SHP77 treated with DMSO at 0.1 percent for 48 hours (cell line): ENCODE data around the gene SLC25A18.
"Not testable (repeated sequence)": the region's sequence is repeated elsewhere in the genome, so short reads cannot be mapped to it uniquely, and the experiment has no call there.

Source experiments
- DNase-seq: peaks from one replicate; lab custom pipeline; 2025; lab: John Stamatoyannopoulos, UW

SLC25A18 gene, protein sequence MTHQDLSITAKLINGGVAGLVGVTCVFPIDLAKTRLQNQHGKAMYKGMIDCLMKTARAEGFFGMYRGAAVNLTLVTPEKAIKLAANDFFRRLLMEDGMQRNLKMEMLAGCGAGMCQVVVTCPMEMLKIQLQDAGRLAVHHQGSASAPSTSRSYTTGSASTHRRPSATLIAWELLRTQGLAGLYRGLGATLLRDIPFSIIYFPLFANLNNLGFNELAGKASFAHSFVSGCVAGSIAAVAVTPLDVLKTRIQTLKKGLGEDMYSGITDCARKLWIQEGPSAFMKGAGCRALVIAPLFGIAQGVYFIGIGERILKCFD

DNA sequence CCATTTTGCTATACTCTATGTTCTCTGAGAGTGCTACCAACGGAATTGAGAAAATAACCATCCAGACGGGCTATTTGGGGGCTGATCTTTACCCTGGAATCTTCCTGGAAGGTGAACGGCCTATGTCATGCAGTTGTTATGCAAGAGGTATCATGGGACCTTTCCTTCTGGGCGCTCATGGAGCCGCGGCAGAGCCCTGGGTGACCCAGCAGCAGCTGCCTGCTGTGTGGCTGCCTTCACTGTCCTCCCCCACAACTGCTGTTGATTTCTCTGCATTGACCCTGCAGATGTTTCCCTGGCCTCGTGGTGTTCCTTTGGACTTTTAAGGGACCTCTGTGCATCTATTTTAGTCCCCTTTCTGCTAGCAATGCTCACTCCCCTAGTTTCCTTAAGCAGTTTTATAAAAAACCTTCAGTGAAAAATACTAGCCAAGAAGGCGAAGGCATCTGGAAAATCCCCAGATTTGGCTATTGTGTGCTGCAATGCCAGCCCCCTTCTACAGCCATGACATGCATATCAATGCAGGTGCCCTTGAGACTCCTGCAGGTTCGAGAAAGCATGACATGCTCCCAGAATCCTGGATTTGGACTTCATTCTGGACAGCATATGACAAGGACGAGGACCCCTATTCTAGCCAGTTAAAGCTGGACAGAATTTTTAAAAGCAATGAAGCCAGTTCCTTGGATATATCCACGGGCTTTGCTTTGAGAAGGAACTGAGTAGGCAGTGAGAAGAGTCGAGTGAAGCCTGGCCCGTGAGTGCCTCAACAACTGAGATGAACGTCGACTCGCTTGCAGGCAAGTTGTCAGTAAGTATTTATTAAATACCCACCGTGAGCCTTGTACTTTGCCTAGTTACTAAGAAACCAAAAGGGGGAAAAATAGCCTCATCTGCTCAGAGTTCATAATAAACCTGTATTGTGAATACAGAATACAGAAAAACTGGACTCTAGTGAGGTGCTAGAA lies at the start of gene SLC25A18:
Gene SLC25A18, plus strand, starts transcription at position 593 of the 965 bp plus-strand sequence. CDS start 16,447 bp downstream, outside the sequence.
- no peak for DNase-seq

DNA sequence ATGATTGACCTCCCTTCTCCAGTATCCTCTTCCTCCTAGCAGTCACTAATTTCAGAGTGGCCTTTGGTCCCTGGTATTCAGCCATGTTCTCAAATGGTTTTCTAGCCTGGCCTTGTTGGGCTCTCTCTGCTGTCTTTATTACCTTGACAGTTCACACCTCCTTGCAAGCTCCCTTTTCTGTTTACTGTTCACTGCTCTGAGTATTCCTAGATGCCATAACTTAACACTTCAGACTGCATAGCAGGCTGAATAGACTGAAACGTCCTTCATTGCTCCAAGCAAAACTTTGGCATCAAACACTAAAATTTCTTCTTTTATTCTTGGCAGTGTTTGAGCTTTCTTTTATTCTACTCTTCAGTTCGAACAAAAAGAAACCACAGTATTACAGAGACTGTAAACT lies 49.7 kb upstream of the SLC25A18 start:
- DNase-seq: no peak

DNA sequence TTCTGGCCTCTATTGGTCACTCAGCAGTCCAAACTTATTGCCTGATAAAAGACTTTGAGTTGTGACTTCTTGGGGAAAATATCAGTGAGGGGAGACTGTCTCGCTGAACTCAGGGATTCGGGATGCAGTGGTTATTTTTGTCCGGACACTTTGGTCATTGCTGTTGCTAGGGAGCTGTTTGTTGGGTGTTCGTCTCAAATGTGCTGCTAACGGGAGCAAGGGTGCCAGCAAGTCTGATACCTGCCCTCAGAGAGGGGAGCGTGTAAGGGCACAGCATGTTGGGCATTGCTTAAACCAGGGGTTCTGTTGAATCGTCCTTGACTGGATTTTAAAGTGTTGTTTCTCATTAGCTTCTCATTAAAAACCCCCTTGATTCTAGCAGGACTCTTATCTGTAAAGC lies 49.2 kb upstream of the SLC25A18 start:
- DNase-seq: no peak

DNA sequence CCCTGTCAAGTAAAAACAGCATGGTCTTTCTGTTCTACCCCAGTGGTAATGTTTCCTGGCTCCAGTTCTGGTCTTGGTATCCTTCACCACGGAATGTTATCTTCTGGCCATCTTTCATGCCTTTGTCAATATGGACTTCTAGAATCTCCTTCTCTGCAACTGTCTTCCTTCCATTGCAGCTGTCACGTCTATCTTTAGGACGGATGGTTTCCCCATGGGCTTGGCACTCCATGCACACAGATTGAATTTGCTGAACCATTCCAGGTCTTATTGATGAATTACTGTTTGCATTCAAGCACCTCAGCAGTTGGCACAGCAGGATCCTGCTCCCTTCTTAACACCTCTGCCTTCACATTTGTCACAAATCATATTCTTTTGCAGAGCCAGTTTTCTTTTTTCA lies 44.9 kb upstream of the SLC25A18 start:
- DNase-seq: no peak

DNA sequence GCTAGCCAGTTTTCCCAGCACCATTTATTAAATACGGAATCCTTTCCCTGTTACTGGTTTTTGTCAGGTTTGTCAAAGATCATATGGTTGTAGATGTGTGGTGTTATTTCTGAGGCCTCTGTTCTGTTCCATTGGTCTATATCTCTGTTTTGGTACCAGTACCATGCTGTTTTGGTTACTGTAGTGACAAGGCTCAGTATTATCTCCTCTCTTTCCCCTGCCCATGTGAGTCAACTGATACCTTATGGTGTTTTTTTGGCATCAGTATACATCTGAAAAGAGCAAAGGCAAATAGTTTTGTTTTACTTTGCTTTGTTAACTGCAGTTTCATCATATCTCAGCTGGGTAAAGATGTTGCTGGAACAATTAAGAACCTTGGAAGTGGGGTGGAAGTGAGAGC lies 41.3 kb upstream of the SLC25A18 start:
- DNase-seq: not testable (repeated sequence)

DNA sequence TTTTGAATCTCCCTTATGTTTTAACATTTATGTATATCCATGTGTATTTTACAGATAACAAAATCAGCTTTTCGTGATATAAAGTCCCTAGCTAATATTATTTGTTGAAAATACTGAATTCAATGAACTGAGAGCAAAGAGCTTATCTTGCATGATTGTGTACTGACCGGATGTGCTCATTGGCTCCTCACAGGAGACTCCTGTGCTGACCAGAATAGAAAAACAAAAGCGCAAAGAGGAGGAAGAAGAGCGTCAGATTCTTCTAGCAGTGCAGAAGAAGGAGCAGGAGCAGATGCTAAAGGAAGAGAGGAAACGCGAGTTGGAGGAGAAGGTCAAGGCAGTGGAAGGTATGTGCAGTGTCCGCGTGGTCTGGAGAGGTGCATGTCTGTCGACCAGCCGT lies 39.4 kb upstream of the SLC25A18 start:
- no peak for DNase-seq

DNA sequence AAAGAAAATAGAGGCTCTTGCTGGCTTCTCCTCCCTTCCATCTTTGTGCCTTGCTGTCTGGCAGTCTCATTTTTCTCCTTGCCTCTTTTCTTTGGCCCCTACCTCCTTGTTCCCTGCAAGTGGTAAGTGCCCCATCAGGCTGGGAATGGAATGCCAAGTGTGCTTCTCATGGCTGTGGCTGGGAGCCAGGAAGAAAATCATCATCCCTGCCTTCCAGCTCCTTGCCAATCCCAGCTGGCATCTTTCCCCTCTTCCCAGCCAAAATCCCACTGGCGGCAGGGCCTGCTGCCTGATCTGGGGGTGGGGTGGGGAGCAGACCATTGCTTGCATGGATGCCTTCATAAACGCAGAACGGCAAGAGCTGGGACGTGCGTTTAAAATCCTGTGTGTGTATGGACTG lies 27.0 kb upstream of the SLC25A18 start:
- DNase-seq: no peak

DNA sequence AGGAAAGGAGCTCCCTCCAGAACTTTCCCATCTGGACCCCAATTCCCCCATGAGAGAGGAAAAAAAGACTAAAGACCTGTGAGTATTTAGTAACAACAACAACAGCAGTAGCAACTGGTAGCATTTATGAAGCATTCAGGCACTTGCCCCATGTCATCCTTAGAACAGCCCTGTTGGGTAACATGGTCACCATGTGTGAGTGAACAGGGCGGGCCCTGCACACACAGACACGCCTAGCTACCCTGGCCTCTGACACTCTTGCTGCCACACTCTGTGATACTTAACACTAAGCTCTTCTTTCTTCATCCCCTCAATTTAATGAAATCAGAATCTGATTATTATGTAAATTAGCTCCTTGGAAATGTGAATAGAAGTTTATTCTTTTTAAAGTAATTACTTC lies 26.1 kb upstream of the SLC25A18 start:
- DNase-seq: no peak

DNA sequence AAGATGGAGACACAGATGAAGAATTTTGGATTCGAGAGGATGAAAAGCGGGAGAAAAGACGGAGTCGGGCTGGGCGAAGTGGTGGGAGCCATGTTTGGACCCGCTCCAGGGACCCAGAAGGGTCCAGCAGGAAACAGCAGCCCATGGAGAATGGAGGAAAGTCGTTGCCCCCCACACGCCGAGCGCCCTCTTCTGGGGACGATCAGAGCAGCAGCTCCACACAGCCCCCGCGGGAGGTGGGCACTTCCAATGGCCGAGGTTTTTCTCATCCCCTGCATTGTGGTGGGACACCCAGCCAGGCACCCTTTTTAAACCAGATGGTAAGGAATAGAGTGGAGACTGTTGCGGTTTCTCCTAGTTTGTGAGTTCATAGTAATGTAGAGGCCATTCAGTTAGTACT lies 22.8 kb upstream of the SLC25A18 start:
- no peak for DNase-seq

DNA sequence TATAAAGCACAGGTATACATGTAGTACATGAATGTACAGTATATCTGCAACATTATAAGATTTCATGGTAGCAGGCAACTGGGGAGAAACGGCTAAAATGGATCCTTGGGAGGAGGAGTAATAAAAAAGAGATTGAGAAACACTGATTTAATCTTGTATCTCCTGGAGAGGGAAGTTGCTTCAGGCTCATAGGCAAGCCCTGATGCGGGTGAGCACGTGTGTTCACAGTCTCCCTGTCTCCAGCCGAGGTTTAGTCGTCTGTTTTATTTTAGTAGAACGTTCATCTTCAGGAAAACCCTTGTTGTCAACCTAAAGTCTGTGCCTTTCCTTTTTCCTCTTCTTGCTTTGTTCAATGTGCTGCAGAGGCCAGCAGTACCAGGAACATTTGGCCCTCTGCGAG lies 21.8 kb upstream of the SLC25A18 start:
- DNase-seq: no peak

DNA sequence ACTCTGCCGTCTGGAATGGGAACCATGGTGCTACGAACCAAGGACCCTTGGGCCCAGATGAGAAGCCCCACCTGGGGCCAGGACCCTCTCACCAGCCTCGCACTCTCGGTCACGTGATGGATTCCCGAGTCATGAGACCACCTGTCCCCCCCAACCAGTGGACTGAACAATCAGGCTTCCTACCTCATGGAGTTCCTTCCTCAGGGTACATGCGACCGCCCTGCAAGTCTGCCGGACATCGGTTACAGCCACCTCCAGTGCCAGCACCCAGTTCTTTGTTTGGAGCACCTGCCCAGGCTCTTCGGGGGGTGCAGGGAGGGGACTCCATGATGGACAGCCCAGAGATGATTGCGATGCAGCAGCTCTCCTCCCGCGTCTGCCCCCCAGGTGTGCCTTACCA lies 20.8 kb upstream of the SLC25A18 start:
- no peak for DNase-seq

DNA sequence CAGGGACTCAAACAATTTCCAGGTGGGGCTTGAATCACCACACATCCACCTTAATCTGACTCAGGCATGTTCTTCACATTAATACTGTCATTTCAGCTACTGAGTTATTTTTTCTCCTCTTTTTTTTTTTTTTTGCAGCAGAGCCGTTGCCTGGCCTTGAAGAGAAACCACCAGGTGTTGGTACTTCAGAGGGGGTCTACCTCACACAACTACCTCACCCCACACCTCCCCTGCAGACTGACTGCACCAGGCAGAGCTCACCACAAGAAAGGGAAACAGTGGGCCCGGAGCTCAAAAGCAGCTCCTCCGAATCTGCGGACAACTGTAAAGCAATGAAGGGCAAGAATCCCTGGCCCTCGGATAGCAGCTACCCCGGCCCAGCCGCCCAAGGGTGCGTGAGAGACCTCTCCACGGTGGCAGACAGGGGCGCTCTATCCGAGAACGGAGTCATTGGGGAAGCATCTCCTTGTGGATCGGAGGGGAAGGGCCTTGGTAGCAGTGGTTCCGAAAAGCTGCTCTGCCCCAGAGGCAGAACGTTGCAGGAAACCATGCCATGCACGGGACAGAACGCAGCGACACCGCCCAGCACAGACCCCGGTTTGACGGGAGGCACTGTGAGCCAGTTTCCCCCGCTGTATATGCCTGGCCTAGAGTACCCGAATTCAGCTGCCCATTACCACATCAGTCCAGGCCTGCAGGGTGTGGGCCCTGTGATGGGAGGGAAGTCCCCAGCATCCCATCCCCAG lies 15.1 kb upstream of the SLC25A18 start:
- DNase-seq: no peak

DNA sequence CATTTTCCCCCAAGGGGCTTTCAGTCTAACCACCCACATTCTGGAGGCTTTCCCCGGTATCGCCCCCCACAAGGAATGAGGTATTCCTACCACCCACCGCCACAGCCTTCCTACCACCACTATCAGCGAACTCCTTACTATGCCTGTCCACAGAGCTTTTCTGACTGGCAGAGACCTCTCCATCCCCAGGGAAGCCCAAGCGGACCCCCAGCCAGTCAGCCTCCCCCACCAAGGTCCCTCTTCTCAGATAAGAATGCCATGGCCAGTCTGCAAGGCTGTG lies 14.6 kb upstream of the SLC25A18 start:
- DNase-seq: no peak

DNA sequence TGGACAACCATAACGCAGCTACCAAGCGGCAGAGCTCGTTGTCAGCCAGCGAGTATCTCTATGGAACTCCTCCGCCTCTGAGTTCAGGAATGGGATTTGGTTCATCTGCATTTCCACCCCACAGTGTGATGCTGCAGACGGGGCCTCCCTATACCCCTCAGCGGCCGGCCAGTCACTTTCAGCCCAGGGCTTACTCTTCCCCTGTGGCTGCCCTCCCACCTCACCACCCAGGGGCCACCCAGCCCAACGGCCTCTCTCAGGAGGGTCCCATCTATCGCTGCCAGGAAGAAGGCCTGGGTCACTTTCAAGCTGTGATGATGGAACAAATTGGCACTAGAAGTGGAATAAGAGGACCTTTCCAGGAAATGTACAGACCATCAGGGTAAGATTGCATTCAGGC lies 14.1 kb upstream of the SLC25A18 start:
- no peak for DNase-seq

DNA sequence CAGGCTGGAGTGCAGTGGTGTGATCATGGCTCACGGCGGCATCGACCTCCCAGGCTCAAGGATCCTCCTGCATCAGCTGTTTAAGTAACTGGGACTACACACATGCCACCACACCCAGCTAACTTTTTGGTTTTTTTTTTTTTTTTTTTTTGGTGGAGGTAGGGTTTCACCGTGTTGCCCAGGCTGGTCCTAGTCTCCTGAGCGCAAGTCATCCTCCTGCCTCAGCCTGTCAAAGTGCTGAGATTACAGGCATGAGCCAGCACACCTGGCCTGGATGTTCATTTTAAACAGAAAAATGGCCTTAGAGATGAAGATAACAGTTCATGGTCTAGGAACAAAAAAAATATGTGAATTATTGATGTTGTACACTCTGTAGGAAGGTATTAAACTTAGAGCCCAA lies 13.6 kb upstream of the SLC25A18 start:
- DNase-seq: no peak

DNA sequence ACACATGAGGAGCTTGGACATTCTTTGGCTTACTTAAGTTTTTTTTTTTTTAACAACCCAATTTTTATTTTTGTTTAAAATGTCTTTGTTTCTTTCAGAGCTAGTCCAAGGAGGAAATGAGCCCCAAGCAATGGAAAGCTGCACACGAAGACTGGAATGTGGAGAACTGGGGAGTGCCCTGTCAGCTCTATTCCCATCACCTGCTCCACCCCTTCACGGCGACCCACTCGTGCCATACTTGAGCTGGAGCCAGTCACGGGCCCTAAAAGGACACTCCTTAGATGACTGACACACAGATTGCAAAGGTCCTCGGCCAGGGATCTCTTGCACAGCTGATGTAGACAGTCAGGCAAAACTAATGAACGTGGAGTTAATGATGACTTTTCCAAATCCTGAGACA lies 10.6 kb upstream of the SLC25A18 start:
- no peak for DNase-seq

DNA sequence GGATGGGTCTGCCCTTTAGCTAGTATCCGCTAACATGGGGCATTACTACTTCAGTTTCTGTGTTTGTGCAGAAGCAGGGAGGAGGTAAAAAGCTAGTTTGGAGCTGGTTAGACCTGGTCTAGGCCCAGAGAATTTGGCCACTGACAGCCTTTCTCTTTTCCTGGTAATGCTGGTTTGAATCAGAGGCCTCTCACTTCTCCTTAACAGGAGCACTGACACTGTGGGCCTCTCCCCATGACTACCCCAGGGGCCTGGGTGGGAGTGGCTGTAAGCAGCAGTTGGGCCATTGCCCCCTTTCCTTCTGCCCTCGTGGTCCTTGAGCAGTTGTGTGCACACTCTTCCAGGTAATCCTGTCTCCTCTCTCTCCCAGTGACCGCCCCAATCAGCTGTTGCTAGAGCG lies 8.5 kb upstream of the SLC25A18 start:
- no peak for DNase-seq

DNA sequence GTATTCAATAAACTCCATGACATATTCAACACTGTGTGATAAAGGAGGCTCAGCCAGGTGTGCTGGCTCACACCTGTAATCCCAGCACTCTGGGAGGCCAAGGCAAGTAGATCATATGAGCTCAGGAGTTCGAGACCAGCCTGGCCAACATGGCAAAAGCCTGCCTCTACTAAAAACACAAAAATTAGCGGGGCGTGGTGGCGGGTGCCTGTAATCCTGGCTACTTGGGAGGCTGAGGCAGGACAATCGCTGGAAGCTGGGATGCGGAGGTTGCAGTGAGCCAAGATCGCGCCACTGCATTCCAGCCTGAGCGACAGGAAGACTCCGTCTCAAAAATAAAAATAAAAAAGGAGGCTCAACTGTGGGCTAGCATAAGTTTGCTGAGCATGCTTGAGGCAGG lies 4.1 kb upstream of the SLC25A18 start:
- DNase-seq: no peak

DNA sequence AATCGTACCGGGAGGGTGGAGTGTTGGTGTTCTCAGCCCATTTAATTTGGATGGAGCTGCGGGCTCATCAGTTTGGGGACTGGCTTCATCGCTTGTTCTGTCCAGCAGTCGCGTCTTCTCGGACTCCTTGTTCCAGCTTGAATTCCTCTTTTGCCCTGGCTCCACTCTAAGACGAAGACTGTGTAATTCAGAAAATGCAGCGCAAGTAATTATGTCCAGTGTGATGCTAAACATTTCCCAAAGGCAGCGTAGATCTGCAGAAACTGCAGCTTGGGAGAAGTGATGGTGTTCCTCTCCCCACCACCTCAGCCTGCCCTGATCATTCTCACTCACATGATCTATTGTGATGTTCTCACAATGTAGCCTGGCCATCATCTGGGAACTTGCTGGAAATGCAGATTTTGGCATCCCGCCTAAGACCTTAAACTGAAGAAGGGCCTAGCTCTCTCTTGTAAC lies 666 bp downstream of the SLC25A18 start:
- DNase-seq: no peak

DNA sequence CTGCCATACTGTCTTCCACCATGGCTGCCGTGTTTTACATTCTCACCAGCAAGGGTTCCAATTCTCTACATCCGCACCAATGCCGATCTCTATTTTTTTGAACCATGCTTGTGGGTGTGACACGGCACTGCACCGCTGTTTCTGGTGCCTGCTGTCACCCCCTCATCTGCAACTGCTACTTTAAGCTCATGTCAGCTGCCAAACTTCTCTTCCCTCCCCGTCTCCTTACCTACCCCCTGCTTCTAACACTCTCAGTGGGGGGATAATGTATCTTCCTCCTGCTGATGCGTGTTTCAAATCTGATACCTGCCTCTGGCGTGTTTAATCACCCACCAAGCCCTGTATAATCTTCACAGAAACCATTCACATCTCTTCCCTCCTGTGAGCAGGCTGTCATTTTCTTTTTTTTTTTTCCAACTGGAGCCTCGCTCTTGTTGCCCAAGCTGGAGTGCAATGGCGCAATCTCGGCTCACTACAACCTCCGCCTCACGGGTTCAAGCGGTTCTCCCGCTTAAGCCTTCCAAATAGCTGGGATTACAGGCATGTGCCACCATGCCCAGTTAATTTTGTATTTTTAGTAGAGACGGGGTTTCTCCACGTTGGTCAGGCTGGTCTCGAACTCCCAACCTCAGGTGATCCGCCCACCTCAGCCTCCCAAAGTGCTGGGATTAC lies 2.9 kb downstream of the SLC25A18 start:
- DNase-seq: not testable (repeated sequence)

DNA sequence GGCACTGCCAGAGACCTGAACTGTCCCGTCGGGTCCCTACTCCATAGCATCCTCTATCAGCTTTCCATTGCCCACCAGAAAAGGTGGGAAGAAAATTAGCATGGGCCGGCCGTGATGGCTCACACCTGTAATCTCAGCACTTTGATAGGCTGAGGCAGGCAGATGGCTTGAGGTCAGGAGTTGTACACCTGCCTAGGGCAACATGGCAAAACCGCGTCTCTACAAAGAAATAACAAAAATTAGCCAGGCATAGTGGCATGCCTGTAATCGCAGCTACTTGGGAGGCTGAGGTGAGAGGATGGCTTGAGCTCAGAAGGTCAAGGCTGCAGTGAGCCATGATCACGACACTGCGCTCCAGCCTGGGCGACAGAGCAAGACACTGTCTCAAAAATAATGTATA lies 3.5 kb downstream of the SLC25A18 start:
- no peak for DNase-seq

DNA sequence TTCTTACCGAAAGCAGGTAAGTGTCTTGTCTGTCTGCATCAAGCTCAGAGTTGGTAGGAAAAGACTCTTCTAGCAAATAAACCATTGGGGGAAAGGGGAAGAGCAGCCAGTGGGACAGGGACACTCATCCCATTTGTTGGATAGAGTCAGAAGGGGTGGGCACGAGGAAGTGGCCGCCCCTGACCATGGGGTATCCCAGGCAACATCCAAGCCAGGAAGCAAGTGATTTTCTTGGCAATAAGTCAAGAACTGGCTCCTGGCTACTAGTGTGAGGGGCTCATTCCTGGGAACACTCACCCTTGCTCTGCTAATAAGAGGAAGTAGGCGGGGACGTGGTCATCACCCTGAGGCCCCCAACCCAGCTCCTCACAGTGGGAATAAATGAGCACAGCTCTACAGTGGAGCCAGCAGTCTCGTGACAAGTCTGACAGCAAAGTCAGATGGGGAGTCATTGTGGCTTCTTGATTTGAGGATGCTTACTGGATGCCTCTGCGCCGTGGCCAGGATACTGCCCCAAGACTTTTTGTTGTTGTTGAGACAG lies 6.7 kb downstream of the SLC25A18 start:
- no peak for DNase-seq
